ENCODE data around the gene RTN4RL2.

RTN4RL2 gene

DNA sequence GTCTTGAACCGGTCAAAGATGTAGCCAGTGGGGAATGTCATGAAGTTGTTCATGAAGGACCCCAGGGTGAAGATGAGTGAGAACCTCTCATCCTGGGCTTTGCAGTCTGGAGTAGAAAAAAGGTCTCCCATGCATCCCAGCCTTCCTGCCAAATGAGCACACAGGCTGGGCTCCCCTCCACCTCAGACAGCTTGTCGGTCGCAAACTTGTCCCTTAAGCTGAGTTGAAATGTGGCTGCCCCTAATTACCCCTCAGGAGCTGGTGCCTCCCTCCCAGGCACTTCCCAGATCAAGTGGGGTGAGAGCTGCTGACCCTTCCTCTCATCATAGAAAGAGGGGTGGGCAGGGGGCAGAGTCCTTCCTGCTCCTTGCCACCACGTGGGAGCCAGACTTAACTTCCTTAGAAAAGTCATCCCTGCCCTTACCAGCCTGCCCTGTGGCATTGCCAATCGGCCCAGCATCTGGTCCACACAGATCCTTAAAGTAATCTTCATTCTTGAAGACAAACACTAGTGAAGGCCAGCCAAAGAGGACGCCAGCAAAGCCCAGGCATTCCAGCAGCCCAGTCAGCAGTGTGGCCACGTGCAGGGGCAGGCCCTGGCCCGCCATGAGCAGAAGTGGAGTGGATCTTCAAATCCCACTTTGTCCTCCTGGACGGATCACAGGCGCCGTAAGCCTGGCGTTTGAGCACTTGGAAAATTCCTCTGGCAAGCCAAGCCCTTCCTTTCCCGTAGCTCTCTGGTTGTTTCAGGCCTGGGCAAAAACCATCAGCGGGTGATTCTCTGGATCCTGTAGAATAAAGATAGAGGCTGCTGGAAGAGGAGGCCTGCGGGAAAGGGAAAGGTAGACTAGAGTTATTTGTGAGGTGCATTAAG, 34.5 kb upstream of the RTN4RL2 start:
- DNase-seq (ENCODE audit: low spot score): no peak
- no peak for TF ChIP-seq CTCF (IDR thresholded peaks at IDR 0.05; ENCODE audit: borderline replicate concordance, control extremely low read depth, extremely low read depth, insufficient read depth, missing control alignments)
- in situ Hi-C loops (cut with MboI; ENCODE audit: low sequenced_read_pairs, unreplicated experiment): no loop called here

- no peak for DNase-seq (ENCODE audit: low spot score)
- no peak for TF ChIP-seq CTCF (IDR thresholded peaks at IDR 0.05; ENCODE audit: borderline replicate concordance, control extremely low read depth, extremely low read depth, insufficient read depth, missing control alignments)
- in situ Hi-C loops (cut with MboI; ENCODE audit: low sequenced_read_pairs, unreplicated experiment): no loop called here
Measured at GRCh38 chr11:57426439-57426928, 33.8 kb upstream of the RTN4RL2 start.

DNA sequence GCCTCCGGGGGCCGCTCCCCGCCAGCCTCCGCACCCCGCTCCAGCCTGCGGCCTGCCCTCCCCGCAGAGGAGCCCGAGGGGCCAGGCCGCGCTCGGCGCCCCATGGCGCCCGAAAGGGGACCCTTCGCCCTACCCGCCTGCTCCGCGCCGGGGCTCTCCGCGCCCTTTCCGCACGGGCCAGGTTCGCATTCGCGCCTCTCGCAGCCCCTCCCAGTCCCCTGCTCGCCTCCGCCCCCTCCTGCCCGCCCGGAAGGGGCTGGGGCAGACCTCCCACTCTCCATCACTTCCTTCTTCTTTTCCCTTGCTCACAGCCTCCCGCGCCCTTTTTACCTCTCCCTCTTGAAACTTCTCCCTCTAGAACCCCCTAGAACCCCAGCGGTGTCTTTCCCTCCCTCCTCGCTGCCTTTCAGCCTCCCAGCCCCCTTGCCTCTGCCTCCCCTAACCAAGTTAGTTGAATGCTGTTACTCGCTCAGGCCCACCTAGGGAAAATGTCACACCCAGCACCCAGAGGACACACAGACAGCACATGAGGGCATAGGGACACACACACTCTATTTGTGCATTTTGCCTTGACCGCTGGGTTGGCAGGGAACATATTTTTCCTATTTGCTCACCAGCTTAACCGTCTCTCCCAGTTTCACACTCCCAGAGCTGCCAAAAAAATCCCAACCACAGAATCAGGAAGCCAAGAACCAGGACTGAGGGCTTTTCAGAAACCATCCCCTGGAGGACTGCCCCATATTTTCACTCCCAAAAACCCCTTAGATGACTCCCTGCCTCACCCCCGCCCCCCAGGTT, 33.2 kb upstream of the RTN4RL2 start, which contains the start of gene SLC43A3:
Gene SLC43A3, minus strand, starts transcription at position 193 of the 798 bp plus-strand sequence. CDS start 949 bp downstream, outside the sequence.
- TF ChIP-seq CTCF (IDR thresholded peaks at IDR 0.05; ENCODE audit: borderline replicate concordance, control extremely low read depth, extremely low read depth, insufficient read depth, missing control alignments): no peak
- DNase-seq (ENCODE audit: low spot score): peak; percentile 86
- in situ Hi-C loops (cut with MboI; ENCODE audit: low sequenced_read_pairs, unreplicated experiment): no loop called here

- in situ Hi-C loops (cut with MboI; ENCODE audit: low sequenced_read_pairs, unreplicated experiment): no loop called here
- TF ChIP-seq CTCF (IDR thresholded peaks at IDR 0.05; ENCODE audit: borderline replicate concordance, control extremely low read depth, extremely low read depth, insufficient read depth, missing control alignments): no peak
- no peak for DNase-seq (ENCODE audit: low spot score)
Measured at GRCh38 chr11:57427727-57428082, 32.6 kb upstream of the RTN4RL2 start.

DNA sequence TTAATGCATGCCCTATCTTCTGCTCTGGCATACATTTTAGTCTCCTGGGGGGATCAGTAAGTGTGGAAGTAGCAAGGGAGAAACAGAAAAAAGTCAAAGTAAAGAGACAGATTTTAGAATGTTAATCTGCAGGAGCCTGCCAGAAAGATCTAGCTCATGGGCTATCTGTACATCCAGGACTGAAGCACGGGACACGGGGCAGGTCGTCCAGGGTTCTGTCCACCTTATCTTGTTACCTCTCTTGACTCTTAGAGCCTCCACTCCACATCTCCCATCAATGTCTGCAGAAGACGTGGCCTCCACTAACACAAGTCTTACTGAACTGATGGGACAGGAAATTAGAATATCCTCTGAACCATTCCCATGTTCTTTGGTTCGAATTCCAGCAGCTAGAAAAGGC, 31.7 kb upstream of the RTN4RL2 start:
- in situ Hi-C loops (cut with MboI; ENCODE audit: low sequenced_read_pairs, unreplicated experiment): no loop called here
- no peak for DNase-seq (ENCODE audit: low spot score)

More for the DNA sequence above, 31.7 kb upstream of the RTN4RL2 start:
- no peak for TF ChIP-seq CTCF (IDR thresholded peaks at IDR 0.05; ENCODE audit: borderline replicate concordance, control extremely low read depth, extremely low read depth, insufficient read depth, missing control alignments)
